Mesenchymal stem cell (in vitro differentiated cells and primary cell): ENCODE data around the gene ATAD2B.
"Not testable (repeated sequence)": the region's sequence is repeated elsewhere in the genome, so short reads cannot be mapped to it uniquely, and the experiment has no call there.

ENCODE experiments used
- DNase-seq: peaks from one replicate; pipeline ENCODE4 v3.0.0-alpha.2; 2013
- H2AFZ ChIP-seq: one replicate; pipeline ENCODE4 v1.6.1; 2013; ENCODE audit warnings: low read depth, mild to moderate bottlenecking, control low read depth, inconsistent platforms, low read length, moderate library complexity
- H2AK5ac ChIP-seq: 2 replicates; pipeline ENCODE4 v1.6.1; 2013; ENCODE audit warnings: low read length, moderate library complexity, mild to moderate bottlenecking, inconsistent platforms; ENCODE audit not compliant: severe bottlenecking
- H2BK120ac ChIP-seq: one replicate; pipeline ENCODE4 v1.6.1; 2013; ENCODE audit warnings: low read depth, mild to moderate bottlenecking, inconsistent platforms, low read length, moderate library complexity
- H2BK12ac ChIP-seq, 2 experiments: one replicate each; pipeline ENCODE4 v1.6.1; 2013; ENCODE audit warnings: inconsistent platforms in 2 of 2, low read length in 2 of 2, mild to moderate bottlenecking in 2 of 2, moderate library complexity in 2 of 2, control low read depth in 1 of 2
- H2BK15ac ChIP-seq: one replicate; pipeline ENCODE4 v1.6.1; 2013; ENCODE audit warnings: mild to moderate bottlenecking, low read depth, inconsistent platforms; ENCODE audit not compliant: poor library complexity, severe bottlenecking
- H2BK5ac ChIP-seq: 2 replicates; pipeline ENCODE4 v1.6.1; 2013; ENCODE audit warnings: low read depth, mild to moderate bottlenecking, low read length, control low read depth, inconsistent platforms; ENCODE audit not compliant: poor library complexity, severe bottlenecking
- H3K14ac ChIP-seq, 2 experiments: one replicate each; pipeline ENCODE4 v1.6.1; 2013; ENCODE audit warnings: inconsistent platforms in 2 of 2, low read length in 2 of 2, control low read depth in 1 of 2, mild to moderate bottlenecking in 1 of 2, moderate library complexity in 1 of 2
- H3K18ac ChIP-seq, 2 experiments: one replicate each; pipeline ENCODE4 v1.6.1; 2013; ENCODE audit warnings: inconsistent platforms in 2 of 2, low read length in 2 of 2, control low read depth in 1 of 2, low read depth in 1 of 2, mild to moderate bottlenecking in 1 of 2
- H3K23ac ChIP-seq, 2 experiments: one replicate each; pipeline ENCODE4 v1.6.1; 2013; ENCODE audit warnings: inconsistent platforms in 2 of 2, low read length in 2 of 2, mild to moderate bottlenecking in 2 of 2, moderate library complexity in 2 of 2, control low read depth in 1 of 2
- H3K27ac ChIP-seq: 2 replicates; pipeline ENCODE4 v1.5.1; 2013; ENCODE audit warnings: mild to moderate bottlenecking, moderate library complexity, low read length, control low read depth, inconsistent platforms; ENCODE audit not compliant: poor library complexity, severe bottlenecking
- H3K27me3 ChIP-seq, 2 experiments: 2 replicates each; pipeline versions ENCODE4 v1.6.1 to v1.7.0; 2013; ENCODE audit warnings: low read length in 2 of 2, mild to moderate bottlenecking in 2 of 2, moderate library complexity in 2 of 2, control low read depth in 1 of 2, inconsistent platforms in 1 of 2; ENCODE audit not compliant: control insufficient read depth in 1 of 2, insufficient read depth in 1 of 2
- H3K36me3 ChIP-seq, 2 experiments: 2 replicates each; pipeline versions ENCODE4 v1.6.1 to v1.7.0; 2013; ENCODE audit warnings: low read length in 2 of 2, control low read depth in 1 of 2, inconsistent platforms in 1 of 2, low read depth in 1 of 2, mild to moderate bottlenecking in 1 of 2; ENCODE audit not compliant: insufficient read depth in 2 of 2, control insufficient read depth in 1 of 2
- H3K4ac ChIP-seq, 2 experiments: one replicate each; pipeline ENCODE4 v1.6.1; 2013; ENCODE audit warnings: inconsistent platforms in 2 of 2, low read length in 2 of 2, mild to moderate bottlenecking in 2 of 2, moderate library complexity in 2 of 2, control low read depth in 1 of 2, low read depth in 1 of 2
- H3K4me1 ChIP-seq: 2 replicates; pipeline ENCODE4 v1.6.1; 2013; ENCODE audit warnings: low read depth, low read length, control low read depth; ENCODE audit not compliant: control insufficient read depth, insufficient read depth
- H3K4me2 ChIP-seq: 2 replicates; pipeline ENCODE4 v1.6.1; 2013; ENCODE audit warnings: low read length, mild to moderate bottlenecking, inconsistent platforms; ENCODE audit not compliant: poor library complexity, severe bottlenecking
- H3K4me3 ChIP-seq, 2 experiments: 2 replicates each; pipeline versions ENCODE4 v1.5.1 to v1.7.0; 2013; ENCODE audit warnings: low read length in 2 of 2, mild to moderate bottlenecking in 2 of 2, control low read depth in 1 of 2, low read depth in 1 of 2; ENCODE audit not compliant: insufficient read depth in 1 of 2
- H3K79me1 ChIP-seq: replicated peaks from 2 replicates; pipeline ENCODE4 v1.6.1; 2013; ENCODE audit warnings: mild to moderate bottlenecking, control low read depth, low read length, inconsistent platforms; ENCODE audit not compliant: poor library complexity, severe bottlenecking
- H3K9ac ChIP-seq: 2 replicates; pipeline ENCODE4 v1.7.0; 2013; ENCODE audit warnings: mild to moderate bottlenecking, low read length, moderate library complexity
- H3K9me3 ChIP-seq: 2 replicates; pipeline ENCODE4 v1.7.0; 2013; ENCODE audit warnings: mild to moderate bottlenecking, low read length; ENCODE audit not compliant: control insufficient read depth
- H4K8ac ChIP-seq: one replicate; pipeline ENCODE4 v1.6.1; 2013; ENCODE audit warnings: inconsistent platforms, mild to moderate bottlenecking, low read length, moderate library complexity
- H4K91ac ChIP-seq: one replicate; pipeline ENCODE4 v1.6.1; 2013; ENCODE audit warnings: mild to moderate bottlenecking, low read length, inconsistent platforms
- whole genome bisulfite sequencing: methylation state at CpG from one replicate; pipeline ENCODE4 v1.1.7; 2013; ENCODE audit warnings: mixed read lengths; 5-methylcytosine and 5-hydroxymethylcytosine counted together

ATAD2B gene

DNA sequence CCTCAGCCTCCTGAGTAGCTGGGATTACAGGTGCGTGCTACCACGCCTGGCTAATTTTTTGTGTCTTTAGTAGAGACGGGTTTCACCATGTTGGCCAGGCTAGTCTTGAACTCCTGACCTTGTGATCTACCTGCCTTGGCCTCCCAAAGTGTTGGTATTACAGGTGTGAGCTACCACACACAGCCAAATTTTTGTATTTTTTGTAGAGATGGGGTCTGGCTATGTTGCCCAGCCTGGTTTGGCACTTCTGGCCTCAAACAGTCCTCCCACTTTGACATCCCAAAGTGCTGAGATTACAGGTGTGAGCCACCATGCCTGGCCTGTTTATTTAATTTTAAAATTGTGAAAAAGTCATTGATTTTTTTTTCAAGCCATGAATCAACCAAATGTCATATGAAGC is 25.6 kb upstream of the ATAD2B start:
- H2AFZ ChIP-seq, DNase-seq, H3K23ac ChIP-seq, H3K27ac ChIP-seq, H3K36me3 ChIP-seq, H4K8ac ChIP-seq, H2AK5ac ChIP-seq, H3K4me2 ChIP-seq, H2BK120ac ChIP-seq, H3K14ac ChIP-seq, H2BK12ac ChIP-seq, H3K18ac ChIP-seq, H2BK15ac ChIP-seq, H4K91ac ChIP-seq, H2BK5ac ChIP-seq, H3K4ac ChIP-seq, H3K27me3 ChIP-seq, H3K9me3 ChIP-seq, H3K4me3 ChIP-seq, H3K4me1 ChIP-seq, H3K9ac ChIP-seq: not testable (repeated sequence)
- H3K79me1 ChIP-seq: peaks cover 12% of the 10 kb centered on the region
- WGBS: 100% methylated on average over 3 of the region's 3 CpGs

DNA sequence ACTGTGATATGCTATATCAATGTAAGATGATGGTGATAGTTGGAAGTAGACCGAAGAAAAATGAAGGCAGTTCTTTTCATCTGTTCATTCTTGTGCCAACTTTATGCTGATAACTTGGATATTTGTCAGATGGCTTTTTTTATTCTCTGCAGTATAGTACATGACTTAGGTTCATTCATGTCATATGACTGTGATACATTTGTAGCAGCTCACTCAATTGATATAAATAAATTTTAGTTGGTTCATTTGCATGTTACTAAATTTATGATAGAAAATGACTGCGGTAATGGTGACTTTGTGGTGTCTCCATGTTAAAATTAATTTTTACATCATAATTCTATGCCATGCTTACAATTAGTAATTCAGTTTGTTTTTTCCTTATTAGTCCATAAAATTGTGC is 20.4 kb upstream of the ATAD2B start:
- Histone ChIP-seq H3K4me2 (no peak overlapping the region), H3K4me3 (no peak overlapping the region), H2AFZ (no peak overlapping the region), H2BK12ac (no peak overlapping the region), H3K36me3 (peaks cover 0 to 4% of the 10 kb centered on the region in 2 experiments), H3K27ac (no peak overlapping the region), H2AK5ac (no peak overlapping the region), H2BK120ac (no peak overlapping the region), H2BK5ac (no peak overlapping the region), H4K8ac (no peak overlapping the region), H3K14ac (no peak overlapping the region), H4K91ac (no peak overlapping the region), H3K27me3 (no peaks in the 10 kb centered on the region), H3K23ac (no peak overlapping the region), H3K79me1 (peaks cover 15% of the 10 kb centered on the region), H3K4me1 (peaks cover 8% of the 10 kb centered on the region), H3K4ac (no peak overlapping the region), H3K18ac (no peak overlapping the region), H3K9me3 (no peaks in the 10 kb centered on the region), H3K9ac (no peak overlapping the region), H2BK15ac (no peak overlapping the region)
- DNase-seq: no peak
- 90% methylated on average over 1 of the region's 2 CpGs for WGBS

DNA sequence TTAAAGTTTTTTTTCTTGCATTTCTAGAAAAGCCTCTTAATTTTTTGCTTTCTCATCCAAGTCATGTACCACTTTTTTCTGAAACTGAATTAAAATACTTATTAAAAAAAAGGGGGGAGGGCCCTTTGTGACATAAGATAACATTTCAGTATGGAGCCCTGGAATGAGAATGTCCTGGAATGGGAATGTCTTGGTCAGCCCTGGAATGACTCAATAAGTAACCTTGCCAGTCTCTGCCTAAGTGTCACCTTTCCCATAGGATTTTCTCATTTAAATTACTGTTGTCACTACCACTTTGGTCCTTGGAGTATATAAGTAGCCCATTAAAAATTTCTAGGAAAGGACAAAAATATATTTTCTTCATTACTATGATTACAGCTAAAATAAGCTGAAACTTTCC is 18.1 kb upstream of the ATAD2B start:
- no peak overlapping the region for H3K27ac ChIP-seq
- no peak overlapping the region for H3K4ac ChIP-seq
- H2BK120ac ChIP-seq: no peak overlapping the region
- H3K9ac ChIP-seq: no peak overlapping the region
- H3K4me3 ChIP-seq: no peak overlapping the region
- H2AFZ ChIP-seq: no peak overlapping the region
- H3K27me3 ChIP-seq: no peaks in the 10 kb centered on the region
- no peak overlapping the region for H3K14ac ChIP-seq
- no peak overlapping the region for H2BK15ac ChIP-seq
- H3K4me1 ChIP-seq: peaks cover 7% of the 10 kb centered on the region
- H3K79me1 ChIP-seq: peaks cover 12% of the 10 kb centered on the region
- DNase-seq: no peak
- peaks cover 0 to 4% of the 10 kb centered on the region in 2 experiments for H3K36me3 ChIP-seq
- no peak overlapping the region for H2BK5ac ChIP-seq
- no peak overlapping the region for H4K8ac ChIP-seq
- H2BK12ac ChIP-seq: no peak overlapping the region
- H4K91ac ChIP-seq: no peak overlapping the region
- no peak overlapping the region for H3K4me2 ChIP-seq
- no peak overlapping the region for H3K23ac ChIP-seq
- H3K18ac ChIP-seq: no peak overlapping the region
- no peak overlapping the region for H2AK5ac ChIP-seq
- no peaks in the 10 kb centered on the region for H3K9me3 ChIP-seq

DNA sequence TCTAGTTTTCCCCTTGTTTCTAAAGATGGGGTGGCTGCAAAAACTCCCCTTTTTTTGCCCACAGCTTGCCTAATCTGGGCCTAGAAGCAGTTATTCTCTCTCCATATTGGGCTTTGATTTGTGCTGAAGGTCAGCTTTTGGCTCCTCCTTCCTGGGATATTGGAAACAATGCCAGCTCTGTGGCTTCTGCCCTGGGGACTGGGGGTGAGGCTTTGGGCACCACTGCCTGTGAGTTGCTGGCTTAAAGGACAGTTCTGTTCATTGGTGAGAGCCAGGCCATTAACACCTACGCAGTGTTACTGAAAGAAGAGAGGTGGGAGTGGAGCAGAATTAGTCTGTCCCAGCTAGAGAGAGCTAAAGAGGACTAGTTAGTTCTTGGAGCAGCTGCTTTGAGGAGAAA is 17.6 kb upstream of the ATAD2B start:
- H3K9ac ChIP-seq: no peak overlapping the region
- H3K4ac ChIP-seq: no peak overlapping the region
- H2BK5ac ChIP-seq: no peak overlapping the region
- no peak overlapping the region for H2BK15ac ChIP-seq
- no peak overlapping the region for H2BK120ac ChIP-seq
- H2AK5ac ChIP-seq: no peak overlapping the region
- no peak overlapping the region for H3K14ac ChIP-seq
- DNase-seq: no peak
- no peaks in the 10 kb centered on the region for H3K9me3 ChIP-seq
- no peak overlapping the region for H3K23ac ChIP-seq
- peaks cover 12% of the 10 kb centered on the region for H3K79me1 ChIP-seq
- no peak overlapping the region for H3K4me3 ChIP-seq
- no peak overlapping the region for H2AFZ ChIP-seq
- no peak overlapping the region for H4K91ac ChIP-seq
- H3K4me1 ChIP-seq: peaks cover 9% of the 10 kb centered on the region
- WGBS: 94% methylated on average over 1 of the region's 1 CpG
- no peak overlapping the region for H2BK12ac ChIP-seq
- H3K27ac ChIP-seq: no peak overlapping the region
- no peaks in the 10 kb centered on the region for H3K27me3 ChIP-seq
- peaks cover 0 to 4% of the 10 kb centered on the region in 2 experiments for H3K36me3 ChIP-seq
- no peak overlapping the region for H3K4me2 ChIP-seq
- no peak overlapping the region for H4K8ac ChIP-seq
- H3K18ac ChIP-seq: no peak overlapping the region
